SK-N-SH (cell line): ENCODE data around the gene WNT3.

Experiments
- POLR2AphosphoS5 ChIP-seq: IDR thresholded peaks from 2 replicates; pipeline ENCODE4 v1.6.1; 2012; ENCODE audit warnings: low read depth, low read length
- RAD21 ChIP-seq: IDR thresholded peaks from 2 replicates; pipeline ENCODE4 v1.6.1; 2012; ENCODE audit warnings: mild to moderate bottlenecking, low read length
- TAF1 ChIP-seq: IDR thresholded peaks from 2 replicates; pipeline ENCODE4 v1.6.1; 2012; ENCODE audit warnings: low read depth, mild to moderate bottlenecking, low read length, moderate library complexity, borderline replicate concordance
- YY1 ChIP-seq: IDR thresholded peaks from 2 replicates; pipeline ENCODE4 v1.4.0; 2012; ENCODE audit warnings: low read depth, mild to moderate bottlenecking
- TF ChIP-seq, protein P1 (sequence below): IDR thresholded peaks from 2 replicates; pipeline ENCODE4 v1.6.1; 2012; ENCODE audit warnings: mild to moderate bottlenecking, low read depth, low read length, moderate library complexity
- TF ChIP-seq, protein P2 (sequence below): fragments of 200-600 bp; sonication (generic); IDR thresholded peaks from 2 replicates; pipeline ENCODE4 v1.6.1; 2017; ENCODE audit warnings: antibody characterized with exemption, mild to moderate bottlenecking, moderate library complexity
- TF ChIP-seq, protein P3 (sequence below): IDR thresholded peaks from 2 replicates; pipeline ENCODE4 v1.4.0; 2012; ENCODE audit warnings: low read depth
- TF ChIP-seq, protein P4 (sequence below): fragments of 150-350 bp; IDR thresholded peaks from 2 replicates; pipeline ENCODE4 v1.6.1; 2017; ENCODE audit warnings: antibody characterized with exemption, low read length, low read depth, borderline replicate concordance

DNA sequence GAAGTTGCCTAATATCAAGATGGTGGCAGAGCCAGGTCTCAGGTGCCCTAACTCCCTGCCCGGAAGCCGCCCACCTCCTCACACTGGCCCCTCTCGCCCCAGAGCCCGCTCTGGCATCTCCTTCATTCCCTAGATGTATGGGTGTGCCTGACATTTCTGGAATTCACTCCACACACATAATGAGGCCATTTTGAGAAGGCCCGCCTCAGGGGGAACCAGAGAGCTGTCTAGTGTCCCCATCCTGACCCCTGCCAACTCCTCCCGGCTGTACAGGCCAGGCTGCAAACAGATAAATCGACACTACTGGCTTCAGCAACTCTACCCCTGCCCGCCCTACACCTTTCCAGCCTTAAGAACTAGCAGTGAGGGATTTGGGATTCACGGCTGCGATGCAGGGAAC, 7.7 kb downstream of the WNT3 start:
- TF ChIP-seq YY1 (no peak), POLR2AphosphoS5 (no peak), TAF1 (no peak), RAD21 (no peak)
- TF ChIP-seq, protein P1, sequence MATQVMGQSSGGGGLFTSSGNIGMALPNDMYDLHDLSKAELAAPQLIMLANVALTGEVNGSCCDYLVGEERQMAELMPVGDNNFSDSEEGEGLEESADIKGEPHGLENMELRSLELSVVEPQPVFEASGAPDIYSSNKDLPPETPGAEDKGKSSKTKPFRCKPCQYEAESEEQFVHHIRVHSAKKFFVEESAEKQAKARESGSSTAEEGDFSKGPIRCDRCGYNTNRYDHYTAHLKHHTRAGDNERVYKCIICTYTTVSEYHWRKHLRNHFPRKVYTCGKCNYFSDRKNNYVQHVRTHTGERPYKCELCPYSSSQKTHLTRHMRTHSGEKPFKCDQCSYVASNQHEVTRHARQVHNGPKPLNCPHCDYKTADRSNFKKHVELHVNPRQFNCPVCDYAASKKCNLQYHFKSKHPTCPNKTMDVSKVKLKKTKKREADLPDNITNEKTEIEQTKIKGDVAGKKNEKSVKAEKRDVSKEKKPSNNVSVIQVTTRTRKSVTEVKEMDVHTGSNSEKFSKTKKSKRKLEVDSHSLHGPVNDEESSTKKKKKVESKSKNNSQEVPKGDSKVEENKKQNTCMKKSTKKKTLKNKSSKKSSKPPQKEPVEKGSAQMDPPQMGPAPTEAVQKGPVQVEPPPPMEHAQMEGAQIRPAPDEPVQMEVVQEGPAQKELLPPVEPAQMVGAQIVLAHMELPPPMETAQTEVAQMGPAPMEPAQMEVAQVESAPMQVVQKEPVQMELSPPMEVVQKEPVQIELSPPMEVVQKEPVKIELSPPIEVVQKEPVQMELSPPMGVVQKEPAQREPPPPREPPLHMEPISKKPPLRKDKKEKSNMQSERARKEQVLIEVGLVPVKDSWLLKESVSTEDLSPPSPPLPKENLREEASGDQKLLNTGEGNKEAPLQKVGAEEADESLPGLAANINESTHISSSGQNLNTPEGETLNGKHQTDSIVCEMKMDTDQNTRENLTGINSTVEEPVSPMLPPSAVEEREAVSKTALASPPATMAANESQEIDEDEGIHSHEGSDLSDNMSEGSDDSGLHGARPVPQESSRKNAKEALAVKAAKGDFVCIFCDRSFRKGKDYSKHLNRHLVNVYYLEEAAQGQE: no peak
- TF ChIP-seq, protein P2, sequence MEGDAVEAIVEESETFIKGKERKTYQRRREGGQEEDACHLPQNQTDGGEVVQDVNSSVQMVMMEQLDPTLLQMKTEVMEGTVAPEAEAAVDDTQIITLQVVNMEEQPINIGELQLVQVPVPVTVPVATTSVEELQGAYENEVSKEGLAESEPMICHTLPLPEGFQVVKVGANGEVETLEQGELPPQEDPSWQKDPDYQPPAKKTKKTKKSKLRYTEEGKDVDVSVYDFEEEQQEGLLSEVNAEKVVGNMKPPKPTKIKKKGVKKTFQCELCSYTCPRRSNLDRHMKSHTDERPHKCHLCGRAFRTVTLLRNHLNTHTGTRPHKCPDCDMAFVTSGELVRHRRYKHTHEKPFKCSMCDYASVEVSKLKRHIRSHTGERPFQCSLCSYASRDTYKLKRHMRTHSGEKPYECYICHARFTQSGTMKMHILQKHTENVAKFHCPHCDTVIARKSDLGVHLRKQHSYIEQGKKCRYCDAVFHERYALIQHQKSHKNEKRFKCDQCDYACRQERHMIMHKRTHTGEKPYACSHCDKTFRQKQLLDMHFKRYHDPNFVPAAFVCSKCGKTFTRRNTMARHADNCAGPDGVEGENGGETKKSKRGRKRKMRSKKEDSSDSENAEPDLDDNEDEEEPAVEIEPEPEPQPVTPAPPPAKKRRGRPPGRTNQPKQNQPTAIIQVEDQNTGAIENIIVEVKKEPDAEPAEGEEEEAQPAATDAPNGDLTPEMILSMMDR: no peak
- TF ChIP-seq, protein P3, sequence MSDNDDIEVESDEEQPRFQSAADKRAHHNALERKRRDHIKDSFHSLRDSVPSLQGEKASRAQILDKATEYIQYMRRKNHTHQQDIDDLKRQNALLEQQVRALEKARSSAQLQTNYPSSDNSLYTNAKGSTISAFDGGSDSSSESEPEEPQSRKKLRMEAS: no peak
- TF ChIP-seq, protein P4, sequence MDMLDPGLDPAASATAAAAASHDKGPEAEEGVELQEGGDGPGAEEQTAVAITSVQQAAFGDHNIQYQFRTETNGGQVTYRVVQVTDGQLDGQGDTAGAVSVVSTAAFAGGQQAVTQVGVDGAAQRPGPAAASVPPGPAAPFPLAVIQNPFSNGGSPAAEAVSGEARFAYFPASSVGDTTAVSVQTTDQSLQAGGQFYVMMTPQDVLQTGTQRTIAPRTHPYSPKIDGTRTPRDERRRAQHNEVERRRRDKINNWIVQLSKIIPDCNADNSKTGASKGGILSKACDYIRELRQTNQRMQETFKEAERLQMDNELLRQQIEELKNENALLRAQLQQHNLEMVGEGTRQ: no peak
